Trophoblast cell (in vitro differentiated cells and primary cell): ENCODE data around the gene BEX4.

ENCODE experiments used
- DNase-seq, 2 donors: peaks; one replicate each; pipeline ENCODE4 v3.0.0-alpha.2; 2016
- H2AFZ ChIP-seq: 2 replicates; pipeline ENCODE4 v1.6.1; 2013; ENCODE audit warnings: low read length, moderate library complexity, mild to moderate bottlenecking; ENCODE audit not compliant: insufficient read depth, poor library complexity
- H2AK5ac ChIP-seq: 2 replicates; pipeline ENCODE4 v1.6.1; 2013; ENCODE audit warnings: mild to moderate bottlenecking, low read length
- H2BK120ac ChIP-seq: 2 replicates; pipeline ENCODE4 v1.6.1; 2013; ENCODE audit warnings: low read length, mild to moderate bottlenecking, moderate library complexity; ENCODE audit not compliant: insufficient read depth, poor library complexity
- H2BK12ac ChIP-seq: 2 replicates; pipeline ENCODE4 v1.6.1; 2013; ENCODE audit warnings: mild to moderate bottlenecking, low read length, moderate library complexity
- H2BK5ac ChIP-seq: 2 replicates; pipeline ENCODE4 v1.6.1; 2013; ENCODE audit warnings: low read length, low read depth, moderate library complexity, mild to moderate bottlenecking; ENCODE audit not compliant: poor library complexity
- H3K14ac ChIP-seq: 2 replicates; pipeline ENCODE4 v1.6.1; 2013; ENCODE audit warnings: mild to moderate bottlenecking, low read length
- H3K18ac ChIP-seq: 2 replicates; pipeline ENCODE4 v1.6.1; 2013; ENCODE audit warnings: mild to moderate bottlenecking, low read length
- H3K23ac ChIP-seq: 2 replicates; pipeline ENCODE4 v1.6.1; 2013; ENCODE audit warnings: low read length
- H3K27ac ChIP-seq: 2 replicates; pipeline ENCODE4 v1.5.1; 2013; ENCODE audit warnings: low read depth, mild to moderate bottlenecking, inconsistent platforms, low read length, moderate library complexity
- H3K27me3 ChIP-seq: 2 replicates; pipeline ENCODE4 v1.6.1; 2013; ENCODE audit warnings: inconsistent platforms, mild to moderate bottlenecking, low read length, moderate library complexity; ENCODE audit not compliant: insufficient read depth
- H3K36me3 ChIP-seq, 2 experiments: 1 replicate in 1 of 2; 2 replicates in 1 of 2; pipeline ENCODE4 v1.6.1; 2013; ENCODE audit warnings: low read length in 2 of 2, mild to moderate bottlenecking in 2 of 2, moderate library complexity in 1 of 2; ENCODE audit not compliant: insufficient read depth in 2 of 2, control insufficient read depth in 1 of 2
- H3K4ac ChIP-seq: 2 replicates; pipeline ENCODE4 v1.6.1; 2013; ENCODE audit warnings: low read depth, mild to moderate bottlenecking, low read length, moderate library complexity
- H3K4me1 ChIP-seq, 2 experiments: 1 replicate in 1 of 2; 2 replicates in 1 of 2; pipeline ENCODE4 v1.6.1; 2013; ENCODE audit warnings: low read length in 2 of 2, mild to moderate bottlenecking in 2 of 2, moderate library complexity in 1 of 2; ENCODE audit not compliant: insufficient read depth in 2 of 2, control insufficient read depth in 1 of 2
- H3K4me2 ChIP-seq: 2 replicates; pipeline ENCODE4 v1.6.1; 2013; ENCODE audit warnings: inconsistent platforms, mild to moderate bottlenecking, low read length, moderate library complexity
- H3K4me3 ChIP-seq: 2 replicates; pipeline ENCODE4 v1.5.1; 2013; ENCODE audit warnings: mild to moderate bottlenecking, low read depth, low read length, inconsistent platforms
- H3K79me1 ChIP-seq: one replicate; pipeline ENCODE4 v1.6.1; 2013; ENCODE audit warnings: low read length
- H3K79me2 ChIP-seq: 2 replicates; pipeline ENCODE4 v1.6.1; 2013; ENCODE audit warnings: low read length, mild to moderate bottlenecking; ENCODE audit not compliant: control insufficient read depth, insufficient read depth, poor library complexity
- H3K9ac ChIP-seq: 2 replicates; pipeline ENCODE4 v1.6.1; 2013; ENCODE audit warnings: mild to moderate bottlenecking, low read length
- H3K9me3 ChIP-seq: 2 replicates; pipeline ENCODE4 v1.6.1; 2013; ENCODE audit warnings: low read depth, mild to moderate bottlenecking, control low read depth, inconsistent platforms, low read length; ENCODE audit not compliant: insufficient read depth
- H4K12ac ChIP-seq: 2 replicates; pipeline ENCODE4 v1.6.1; 2013; ENCODE audit warnings: low read depth, mild to moderate bottlenecking, low read length, moderate library complexity
- H4K8ac ChIP-seq: 2 replicates; pipeline ENCODE4 v1.6.1; 2013; ENCODE audit warnings: low read depth, mild to moderate bottlenecking, low read length, moderate library complexity
- H4K91ac ChIP-seq: one replicate; pipeline ENCODE4 v1.6.1; 2013; ENCODE audit warnings: low read depth, mild to moderate bottlenecking, low read length, moderate library complexity

BEX4 gene

DNA sequence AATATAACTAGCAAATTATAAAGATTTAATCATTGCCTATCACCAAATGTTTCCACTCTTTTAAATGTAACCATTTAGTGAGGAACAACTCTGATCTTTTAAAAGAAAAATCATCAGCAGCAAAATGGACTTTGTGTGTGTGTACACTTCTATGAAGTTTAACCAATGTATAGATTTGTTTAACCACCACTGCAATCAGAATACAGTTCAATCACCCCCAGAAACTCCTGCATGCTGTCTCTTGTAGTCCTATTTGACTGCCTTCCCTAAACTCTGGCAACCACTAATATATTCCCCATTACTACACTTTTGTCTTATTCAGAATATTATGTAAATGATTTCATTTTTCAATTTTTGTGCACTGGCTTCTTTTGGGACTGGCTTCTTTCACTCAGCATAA is 41.7 kb downstream of the BEX4 start:
- Histone ChIP-seq H3K79me1 (peaks cover 16% of the 10 kb centered on the region), H3K27ac (no peak overlapping the region), H3K18ac (no peak overlapping the region), H4K8ac (no peak overlapping the region), H3K27me3 (no peaks in the 10 kb centered on the region), H2BK5ac (no peak overlapping the region), H3K14ac (no peak overlapping the region), H3K23ac (no peak overlapping the region), H3K4me1 (peaks cover 4 to 7% of the 10 kb centered on the region in 2 experiments), H3K79me2 (no peaks in the 10 kb centered on the region), H4K91ac (no peak overlapping the region), H2AK5ac (no peak overlapping the region), H3K9ac (no peak overlapping the region), H3K4ac (no peak overlapping the region), H2BK12ac (no peak overlapping the region), H4K12ac (no peak overlapping the region), H3K4me2 (no peak overlapping the region), H3K4me3 (no peak overlapping the region), H2BK120ac (no peak overlapping the region), H2AFZ (no peak overlapping the region), H3K9me3 (no peaks in the 10 kb centered on the region), H3K36me3 (peaks cover 0 to 5% of the 10 kb centered on the region in 2 experiments)
- no peak for DNase-seq

DNA sequence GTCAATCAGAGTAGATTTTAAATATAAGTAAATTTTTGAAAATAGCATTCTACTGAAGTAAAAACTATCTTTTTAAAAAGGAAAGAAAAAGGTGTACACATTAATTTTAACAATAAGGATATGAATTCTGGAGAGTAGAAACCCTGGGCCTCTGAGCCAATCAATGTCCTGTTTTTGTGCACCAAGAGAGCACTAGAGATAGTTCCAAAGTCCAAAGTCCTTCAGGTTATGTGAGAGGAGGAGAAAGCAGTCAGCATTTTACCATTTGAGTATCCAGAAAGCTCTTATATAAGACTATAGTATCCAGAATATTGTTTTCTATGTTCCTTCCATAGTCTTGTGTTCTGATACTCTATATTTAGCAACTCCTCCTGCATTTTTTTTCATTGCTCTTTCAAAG is 43.4 kb downstream of the BEX4 start:
- H2BK12ac ChIP-seq: no peak overlapping the region
- no peaks in the 10 kb centered on the region for H3K36me3 ChIP-seq
- no peak for DNase-seq
- H3K14ac ChIP-seq: no peak overlapping the region
- no peaks in the 10 kb centered on the region for H3K9me3 ChIP-seq
- H3K4me2 ChIP-seq: no peak overlapping the region
- H3K27me3 ChIP-seq: no peaks in the 10 kb centered on the region
- no peak overlapping the region for H4K91ac ChIP-seq
- H3K18ac ChIP-seq: no peak overlapping the region
- H2AFZ ChIP-seq: no peak overlapping the region
- peaks cover 14% of the 10 kb centered on the region for H3K79me1 ChIP-seq
- H3K4ac ChIP-seq: no peak overlapping the region
- H2AK5ac ChIP-seq: no peak overlapping the region
- H3K4me1 ChIP-seq: peaks cover 0 to 2% of the 10 kb centered on the region in 2 experiments
- H3K9ac ChIP-seq: no peak overlapping the region
- no peak overlapping the region for H2BK120ac ChIP-seq
- H3K79me2 ChIP-seq: no peaks in the 10 kb centered on the region
- no peak overlapping the region for H4K12ac ChIP-seq
- no peak overlapping the region for H3K27ac ChIP-seq
- H3K4me3 ChIP-seq: no peak overlapping the region
- no peak overlapping the region for H3K23ac ChIP-seq
- H4K8ac ChIP-seq: no peak overlapping the region
- H2BK5ac ChIP-seq: no peak overlapping the region
